Superior temporal gyrus (tissue), 1 donor: Measurements from ENCODE around the gene CYP39A1.

Experiments used
- DNase-seq: peaks from one replicate; pipeline ENCODE4 v3.0.0-alpha.2; 2016; ENCODE audit errors: extremely low spot score

Gene CYP39A1

GRCh38 chr6:46513533-46513932, 139.1 kb downstream of the CYP39A1 start:
- no peak for DNase-seq

- DNase-seq: no peak
Observed at GRCh38 chr6:46511320-46511719, 141.3 kb downstream of the CYP39A1 start.

- DNase-seq: peak; percentile 89
Observed at GRCh38 chr6:46510651-46511050, 142.0 kb downstream of the CYP39A1 start.

- peak; percentile 75 for DNase-seq
Observed at GRCh38 chr6:46509981-46510510, 142.6 kb downstream of the CYP39A1 start.

- DNase-seq: no peak
Observed at GRCh38 chr6:46509063-46509462, 143.6 kb downstream of the CYP39A1 start.

GRCh38 chr6:46507426-46507825, 145.2 kb downstream of the CYP39A1 start:
- no peak for DNase-seq

GRCh38 chr6:46505693-46506512, 146.7 kb downstream of the CYP39A1 start:
- peak; percentile 18 for DNase-seq

- DNase-seq: peak; percentile 14
Observed at GRCh38 chr6:46504242-46504641, 148.4 kb downstream of the CYP39A1 start.

- peak; percentile 58 for DNase-seq
Observed at GRCh38 chr6:46502486-46503119, 150.0 kb downstream of the CYP39A1 start.

GRCh38 chr6:46501136-46502089, 151.2 kb downstream of the CYP39A1 start:
- peak; percentile 31 for DNase-seq

GRCh38 chr6:46500382-46500781, 152.2 kb downstream of the CYP39A1 start:
- peak; percentile 16 for DNase-seq
